ENCODE data around the gene LIN28A.
A peak's percentile ranks its signal among the peaks of the same experiment; 100 is the strongest.

The LIN28A gene

DNA sequence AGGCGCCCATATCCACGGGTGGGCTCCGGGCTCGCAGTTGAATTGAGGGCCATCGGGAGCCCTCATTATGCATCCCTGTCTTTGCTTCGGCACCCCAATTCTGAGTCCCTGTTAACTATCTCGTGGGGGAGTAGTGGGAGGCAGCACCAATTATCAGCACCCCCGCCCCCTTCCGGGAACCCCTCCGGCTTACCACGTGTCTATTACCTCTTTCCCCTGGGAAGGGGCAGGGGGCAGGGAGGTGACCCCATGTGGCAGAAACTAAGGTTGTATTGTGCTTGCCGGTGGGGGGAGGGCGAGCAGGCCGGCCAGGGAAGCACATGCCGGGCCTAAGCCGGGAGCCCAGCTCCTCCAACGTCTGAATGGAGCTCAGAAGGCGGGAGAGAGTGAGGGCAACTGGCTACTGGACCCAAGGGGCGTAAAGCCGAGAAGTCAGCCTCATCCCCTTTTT, 1.0 kb downstream of the LIN28A start:
- no peak overlapping the region for H3K27ac ChIP-seq (replicated peaks)
- no peak for TF ChIP-seq POLR2AphosphoS5 (IDR thresholded peaks at IDR 0.05; ENCODE audit: low read depth)
- no peak for TF ChIP-seq GABPA (IDR thresholded peaks at IDR 0.05; ENCODE audit: low read depth)
- no peak for TF ChIP-seq CTCF (IDR thresholded peaks at IDR 0.05; ENCODE audit: insufficient read depth, low read length)
- TF ChIP-seq REST (IDR thresholded peaks at IDR 0.05; ENCODE audit: insufficient replicate concordance, low read depth): no peak
- TF ChIP-seq SPI1 (IDR thresholded peaks at IDR 0.05; ENCODE audit: borderline replicate concordance, low read depth): no peak
- DNase-seq (ENCODE audit: low read depth in 1 of 2, low spot score in 1 of 2): no peak
- H3K4me3 ChIP-seq (replicated peaks; ENCODE audit: insufficient read depth, low read length): no peak overlapping the region
- peaks cover 57% of the 10 kb centered on the region for H3K27me3 ChIP-seq (ENCODE audit: insufficient read depth, poor library complexity, severe bottlenecking)

DNA sequence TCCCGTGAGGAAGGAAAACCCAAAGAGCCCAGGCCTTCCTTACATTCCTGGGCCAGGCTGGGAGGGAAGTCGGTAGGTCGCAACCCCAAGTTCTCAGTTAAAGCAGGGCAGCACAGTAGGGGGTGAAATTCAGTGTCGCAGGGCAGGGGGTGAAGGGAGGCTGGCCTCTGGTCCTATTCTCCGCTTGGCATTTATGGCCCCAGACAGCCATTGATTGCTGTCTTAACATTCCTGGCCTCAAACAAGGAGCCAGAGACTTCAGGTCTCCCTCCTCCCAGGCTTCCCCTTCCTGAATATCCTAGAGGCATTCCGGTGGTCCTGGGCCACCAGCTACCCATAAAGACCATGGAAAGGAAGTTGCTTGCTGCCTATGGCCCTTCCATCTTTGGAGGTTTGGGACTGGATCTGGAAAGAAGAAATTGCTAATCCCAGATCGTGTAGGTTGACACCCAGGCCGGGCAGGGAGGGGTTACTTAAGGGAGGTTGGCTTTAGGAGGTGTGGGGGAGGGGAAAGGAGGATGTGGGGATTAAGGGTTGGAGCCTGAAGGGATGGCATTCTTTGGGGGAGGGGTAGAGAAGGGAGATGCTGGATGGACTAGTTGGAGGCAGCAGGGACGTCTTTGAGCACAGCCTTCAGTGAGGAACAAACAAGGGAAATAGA, 1.7 kb downstream of the LIN28A start:
- Histone ChIP-seq H3K27me3 (ENCODE audit: insufficient read depth, poor library complexity, severe bottlenecking) (peaks cover 57% of the 10 kb centered on the region), H3K27ac (replicated peaks) (no peak overlapping the region), H3K4me3 (replicated peaks; ENCODE audit: insufficient read depth, low read length) (no peak overlapping the region)
- DNase-seq (ENCODE audit: low read depth in 1 of 2, low spot score in 1 of 2): no peak
- TF ChIP-seq GABPA (IDR thresholded peaks at IDR 0.05; ENCODE audit: low read depth) (no peak), SPI1 (IDR thresholded peaks at IDR 0.05; ENCODE audit: borderline replicate concordance, low read depth) (no peak), POLR2AphosphoS5 (IDR thresholded peaks at IDR 0.05; ENCODE audit: low read depth) (no peak), CTCF (IDR thresholded peaks at IDR 0.05; ENCODE audit: insufficient read depth, low read length) (no peak), REST (IDR thresholded peaks at IDR 0.05; ENCODE audit: insufficient replicate concordance, low read depth) (no peak)

DNA sequence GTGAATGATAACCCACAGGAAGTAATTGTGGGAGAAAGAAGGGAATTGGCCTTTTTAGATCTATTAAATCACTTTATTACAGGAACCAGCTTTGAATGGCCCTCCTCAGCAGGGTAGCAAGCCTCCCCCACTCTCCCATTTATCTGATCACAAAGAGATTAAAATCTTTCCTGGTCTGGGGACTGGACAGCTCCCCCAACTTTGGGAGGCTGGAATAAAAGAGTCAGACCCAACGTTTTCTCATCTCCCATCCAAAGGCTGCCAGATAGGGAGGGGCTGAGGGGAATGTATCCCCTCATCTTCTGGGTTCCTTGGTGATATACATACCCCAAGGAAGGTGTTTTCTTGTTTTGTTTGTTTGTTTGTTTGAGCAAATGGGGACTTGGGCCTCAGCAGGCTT, 2.4 kb downstream of the LIN28A start:
- Histone ChIP-seq H3K4me3 (replicated peaks; ENCODE audit: insufficient read depth, low read length) (no peak overlapping the region), H3K27me3 (ENCODE audit: insufficient read depth, poor library complexity, severe bottlenecking) (peaks cover 57% of the 10 kb centered on the region), H3K27ac (replicated peaks) (no peak overlapping the region)
- no peak for TF ChIP-seq POLR2AphosphoS5 (IDR thresholded peaks at IDR 0.05; ENCODE audit: low read depth)
- TF ChIP-seq REST (IDR thresholded peaks at IDR 0.05; ENCODE audit: insufficient replicate concordance, low read depth): peak; percentile 54
- no peak for DNase-seq (ENCODE audit: low read depth in 1 of 2, low spot score in 1 of 2)
